WI38 (cell line): Measurements from ENCODE around the gene CCNA1.

Source experiments
- H3K4me3 ChIP-seq: 2 replicates; pipeline ENCODE4 v1.5.1; 2011; ENCODE audit warnings: low read depth, mild to moderate bottlenecking, control low read depth, low read length
- CTCF ChIP-seq: IDR thresholded peaks from 2 replicates; pipeline ENCODE4 v1.5.1; 2012; ENCODE audit warnings: low read depth, mild to moderate bottlenecking, control low read depth, low read length

Gene CCNA1

GRCh38 chr13:36417331-36417730 lies 15.0 kb upstream of the CCNA1 start:
- no peak overlapping the region for H3K4me3 ChIP-seq
- no peak for TF ChIP-seq CTCF

- H3K4me3 ChIP-seq: peak overlapping the region; percentile 25
- TF ChIP-seq CTCF: no peak
These were observed 14.1 kb upstream of the CCNA1 start for GRCh38 chr13:36418022-36418805.

GRCh38 chr13:36420437-36420891 lies 11.8 kb upstream of the CCNA1 start:
- TF ChIP-seq CTCF: peak; percentile 73
- H3K4me3 ChIP-seq: no peak overlapping the region

- H3K4me3 ChIP-seq: no peak overlapping the region
- no peak for TF ChIP-seq CTCF
These were observed 10.8 kb upstream of the CCNA1 start for GRCh38 chr13:36421447-36421846.

GRCh38 chr13:36428086-36428485 lies 4.2 kb upstream of the CCNA1 start:
- TF ChIP-seq CTCF: no peak

GRCh38 chr13:36430247-36431203 lies 1.8 kb upstream of the CCNA1 start:
- no peak overlapping the region for H3K4me3 ChIP-seq
- no peak for TF ChIP-seq CTCF

More at GRCh38 chr13:36428086-36428485, 4.2 kb upstream of the CCNA1 start:
- no peak overlapping the region for H3K4me3 ChIP-seq
